SK-N-SH (cell line): ENCODE measurements around the gene IQCE. TPM values are rescaled to one million over a fixed set of nuclear protein-coding genes. Genes with fewer than 3 reads are reported as not detected.

ENCODE experiments used
- CHD2 ChIP-seq: fragments of 150-350 bp; IDR thresholded peaks from 2 replicates; pipeline ENCODE4 v1.6.1; 2018; ENCODE audit warnings: low read length; ENCODE audit not compliant: partially characterized antibody
- CTCF ChIP-seq: fragments of 200-600 bp; sonication (generic); IDR thresholded peaks from 2 replicates; pipeline ENCODE4 v1.6.1; 2017; ENCODE audit warnings: antibody characterized with exemption, mild to moderate bottlenecking, moderate library complexity
- FOSL2 ChIP-seq: IDR thresholded peaks from 2 replicates; pipeline ENCODE4 v1.4.0; 2012; ENCODE audit warnings: low read depth, mild to moderate bottlenecking, moderate library complexity, borderline replicate concordance
- FOXJ3 ChIP-seq: sonication (generic); formaldehyde crosslinking; IDR thresholded peaks from 2 replicates; pipeline ENCODE4 v1.5.1; 2020; ENCODE audit warnings: mild to moderate bottlenecking, missing genetic modification reagents
- FOXM1 ChIP-seq: IDR thresholded peaks from 2 replicates; pipeline ENCODE4 v1.4.0; 2012; ENCODE audit warnings: low read depth, mild to moderate bottlenecking
- MAX ChIP-seq: IDR thresholded peaks from 2 replicates; pipeline ENCODE4 v1.4.0; 2012; ENCODE audit warnings: low read depth
- MEF2A ChIP-seq: IDR thresholded peaks from 2 replicates; pipeline ENCODE4 v1.4.0; 2012; ENCODE audit warnings: low read depth, borderline replicate concordance
- MXI1 ChIP-seq: IDR thresholded peaks from 2 replicates; pipeline ENCODE4 v1.6.1; 2012; ENCODE audit warnings: mild to moderate bottlenecking, low read depth, low read length, improper control_type of control experiment
- NRF1 ChIP-seq: IDR thresholded peaks from 2 replicates; pipeline ENCODE4 v1.6.1; 2012; ENCODE audit warnings: low read depth, mild to moderate bottlenecking, low read length
- PBX3 ChIP-seq: IDR thresholded peaks from 2 replicates; pipeline ENCODE4; 2012
- POLR2AphosphoS5 ChIP-seq: IDR thresholded peaks from 2 replicates; pipeline ENCODE4 v1.6.1; 2012; ENCODE audit warnings: low read depth, low read length
- RAD21 ChIP-seq: IDR thresholded peaks from 2 replicates; pipeline ENCODE4 v1.6.1; 2012; ENCODE audit warnings: mild to moderate bottlenecking, low read length
- RFX5 ChIP-seq: IDR thresholded peaks from 2 replicates; pipeline ENCODE4 v1.6.1; 2012; ENCODE audit warnings: mild to moderate bottlenecking, improper control_type of control experiment, low read length
- RXRA ChIP-seq: IDR thresholded peaks from 2 replicates; pipeline ENCODE4 v1.4.0; 2012; ENCODE audit warnings: low read depth, mild to moderate bottlenecking, borderline replicate concordance
- SMC3 ChIP-seq: IDR thresholded peaks from 2 replicates; pipeline ENCODE4 v1.6.1; 2012; ENCODE audit warnings: low read depth, low read length, improper control_type of control experiment
- TCF12 ChIP-seq: IDR thresholded peaks from 2 replicates; pipeline ENCODE4 v1.4.0; 2012
- TEAD4 ChIP-seq: IDR thresholded peaks from 2 replicates; pipeline ENCODE4 v1.4.0; 2012; ENCODE audit warnings: mild to moderate bottlenecking, borderline replicate concordance; ENCODE audit not compliant: insufficient read depth
- USF1 ChIP-seq: IDR thresholded peaks from 2 replicates; pipeline ENCODE4 v1.4.0; 2012; ENCODE audit warnings: low read depth, borderline replicate concordance
- USF2 ChIP-seq: fragments of 150-350 bp; IDR thresholded peaks from 2 replicates; pipeline ENCODE4 v1.6.1; 2017; ENCODE audit warnings: antibody characterized with exemption, low read length, low read depth, borderline replicate concordance
- ZBTB33 ChIP-seq: IDR thresholded peaks from 2 replicates; pipeline ENCODE4 v1.4.0; 2012; ENCODE audit warnings: low read depth, borderline replicate concordance
- polyA plus RNA-seq, 3 experiments: library from polyadenylated mRNA; depleted of rRNA; stranded (reverse); fragments of >200 nt; gene quantifications; 2 replicates each; pipeline ENCODE4 v1.2.3, GENCODE V29; 2012

IQCE gene
- polyA plus RNA-seq, 1 of the 3 experiments (the other 2 are of a cell fraction) = 14.4 TPM

- TF ChIP-seq ZBTB33 = no peak
- TF ChIP-seq MEF2A = no peak
- peak; percentile 31; the same call in 1 of the 2 replicates for TF ChIP-seq MXI1
- no peak; the same call in 1 of the 2 replicates for TF ChIP-seq TEAD4
- TF ChIP-seq USF2 = no peak
- TF ChIP-seq USF1 = peak; percentile 30; the same call in 1 of the 2 replicates
- peak; percentile 2 for TF ChIP-seq CHD2
- TF ChIP-seq POLR2AphosphoS5 = peak; percentile 45; the same call in 1 of the 2 replicates
- TF ChIP-seq RFX5 = no peak
- TF ChIP-seq RAD21 = 0 out of 2 replicates have a peak, but pooled peaks have one; percentile 7
- TF ChIP-seq SMC3 = no peak
- no peak for TF ChIP-seq CTCF
- no peak for TF ChIP-seq FOSL2
- peak; percentile 51; the same call in 1 of the 2 replicates for TF ChIP-seq TCF12
- TF ChIP-seq FOXM1 = peak; percentile 44; the same call in 1 of the 2 replicates
- TF ChIP-seq FOXJ3 = 0 out of 2 replicates have a peak, but pooled peaks have one; percentile 15
- no peak for TF ChIP-seq PBX3
- peak; percentile 47; the same call in 1 of the 2 replicates for TF ChIP-seq MAX
- 0 out of 2 replicates have a peak, but pooled peaks have one; percentile 28 for TF ChIP-seq RXRA
- TF ChIP-seq NRF1 = no peak
Observed at GRCh38 chr7:2632733-2633537, 74.2 kb downstream of the IQCE start (continued).
